Upper lobe of right lung (tissue), 1 donor: ENCODE data around the gene ARMC2. TPM values are rescaled to one million over a fixed set of nuclear protein-coding genes. Genes with fewer than 3 reads are reported as not detected.

Experiments used
- ATAC-seq: fragments of 200-7000 bp; cut with Tn5 transposase; one replicate; pipeline ENCODE4 v1.9.1; 2020; ENCODE audit warnings: mild to moderate bottlenecking, moderate library complexity
- DNase-seq: peaks from one replicate; pipeline ENCODE4 v3.0.0-alpha.2; 2020
- H3K27ac ChIP-seq: fragments of 200-600 bp; one replicate; pipeline ENCODE4 v1.8.0; 2022
- H3K27me3 ChIP-seq: fragments of 200-600 bp; one replicate; pipeline ENCODE4 v1.8.0; 2022; ENCODE audit warnings: mild to moderate bottlenecking
- H3K36me3 ChIP-seq: fragments of 200-600 bp; one replicate; pipeline ENCODE4 v1.8.0; 2022
- H3K4me1 ChIP-seq: fragments of 200-600 bp; one replicate; pipeline ENCODE4 v1.8.0; 2022
- H3K4me3 ChIP-seq: fragments of 200-600 bp; one replicate; pipeline ENCODE4 v1.8.0; 2022; ENCODE audit warnings: mild to moderate bottlenecking
- H3K9me3 ChIP-seq: fragments of 200-600 bp; one replicate; pipeline ENCODE4 v1.8.0; 2022
- intact Hi-C: fragments of 100-400 bp; cut with DNase I; formaldehyde crosslinking; loops from one replicate; pipeline ENCODE4 v1.11.0; 2022
- total RNA-seq: library from RNA; stranded (reverse); fragmentation: NEBNext Ultra II Directional; extraction: Animal tissue kit (Norgen Biotek cat#: 25700); gene quantifications from one replicate; pipeline ENCODE4 v1.2.1, GENCODE V29; 2021
- TF ChIP-seq, protein P1 (sequence below): fragments of 200-600 bp; IDR thresholded peaks from one replicate; pipeline ENCODE4 v1.8.0; 2022; ENCODE audit warnings: antibody characterized with exemption
- donor health status: DM: no; HTN: yes; CAD: no; lungs with severe emphysema.

Gene ARMC2
- total RNA-seq, 1 donor from 2014 or later, result 5.8 TPM

DNA sequence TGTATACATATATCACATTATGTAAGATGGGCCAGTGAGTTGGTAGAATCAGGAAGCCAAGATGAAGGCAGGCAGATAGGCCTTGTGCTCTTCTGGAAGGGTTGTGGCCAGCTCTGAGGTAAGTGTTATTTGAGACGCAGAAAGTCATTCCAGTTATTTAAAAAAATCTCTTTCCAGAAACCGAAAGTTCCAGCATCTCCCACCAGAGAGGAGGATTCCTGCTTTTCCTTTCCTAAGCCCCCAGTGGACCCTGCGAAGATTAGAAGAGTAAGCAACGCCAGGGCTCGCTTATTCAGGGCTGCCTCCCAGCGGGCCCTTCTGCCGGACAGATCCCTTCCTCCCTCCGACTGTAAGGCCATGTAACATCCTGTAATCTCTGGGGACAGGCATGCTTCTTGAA is 20.4 kb downstream of the ARMC2 start:
- intact Hi-C loops, result no loop called here
- Histone ChIP-seq H3K27me3 (no peaks in the 10 kb centered on the region), H3K9me3 (no peaks in the 10 kb centered on the region), H3K27ac (no peak overlapping the region), H3K4me3 (no peak overlapping the region), H3K36me3 (no peaks in the 10 kb centered on the region), H3K4me1 (peaks cover 20% of the 10 kb centered on the region)
- DNase-seq (no peak), ATAC-seq (no peak)
- TF ChIP-seq, protein P1, sequence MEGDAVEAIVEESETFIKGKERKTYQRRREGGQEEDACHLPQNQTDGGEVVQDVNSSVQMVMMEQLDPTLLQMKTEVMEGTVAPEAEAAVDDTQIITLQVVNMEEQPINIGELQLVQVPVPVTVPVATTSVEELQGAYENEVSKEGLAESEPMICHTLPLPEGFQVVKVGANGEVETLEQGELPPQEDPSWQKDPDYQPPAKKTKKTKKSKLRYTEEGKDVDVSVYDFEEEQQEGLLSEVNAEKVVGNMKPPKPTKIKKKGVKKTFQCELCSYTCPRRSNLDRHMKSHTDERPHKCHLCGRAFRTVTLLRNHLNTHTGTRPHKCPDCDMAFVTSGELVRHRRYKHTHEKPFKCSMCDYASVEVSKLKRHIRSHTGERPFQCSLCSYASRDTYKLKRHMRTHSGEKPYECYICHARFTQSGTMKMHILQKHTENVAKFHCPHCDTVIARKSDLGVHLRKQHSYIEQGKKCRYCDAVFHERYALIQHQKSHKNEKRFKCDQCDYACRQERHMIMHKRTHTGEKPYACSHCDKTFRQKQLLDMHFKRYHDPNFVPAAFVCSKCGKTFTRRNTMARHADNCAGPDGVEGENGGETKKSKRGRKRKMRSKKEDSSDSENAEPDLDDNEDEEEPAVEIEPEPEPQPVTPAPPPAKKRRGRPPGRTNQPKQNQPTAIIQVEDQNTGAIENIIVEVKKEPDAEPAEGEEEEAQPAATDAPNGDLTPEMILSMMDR, result no peak

DNA sequence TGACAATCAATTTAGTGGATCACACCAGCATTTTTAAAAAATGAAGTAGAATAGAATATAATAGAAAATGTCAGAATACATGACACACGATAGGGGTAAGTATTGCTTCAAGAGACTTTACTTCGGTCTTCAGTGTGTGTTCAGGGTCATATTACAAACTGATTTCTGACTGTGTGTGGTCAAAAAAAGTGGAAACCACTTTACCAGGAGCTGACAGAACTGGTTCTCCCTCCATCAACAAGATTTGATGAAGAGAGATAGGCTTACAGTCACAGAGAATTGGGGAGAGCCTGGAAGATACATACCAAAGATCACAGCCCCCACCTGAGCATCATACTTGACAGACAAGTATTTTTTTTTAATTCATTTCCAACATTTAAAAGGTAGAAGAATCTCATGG is 21.7 kb downstream of the ARMC2 start:
- intact Hi-C loops, result no loop called here
- no peak for ATAC-seq
- no peak for DNase-seq
- no peaks in the 10 kb centered on the region for H3K27me3 ChIP-seq
- no peaks in the 10 kb centered on the region for H3K36me3 ChIP-seq
- no peak overlapping the region for H3K4me3 ChIP-seq
- H3K9me3 ChIP-seq, result no peaks in the 10 kb centered on the region
- H3K4me1 ChIP-seq, result peaks cover 31% of the 10 kb centered on the region
- TF ChIP-seq, protein P1, result no peak
- H3K27ac ChIP-seq, result no peak overlapping the region

DNA sequence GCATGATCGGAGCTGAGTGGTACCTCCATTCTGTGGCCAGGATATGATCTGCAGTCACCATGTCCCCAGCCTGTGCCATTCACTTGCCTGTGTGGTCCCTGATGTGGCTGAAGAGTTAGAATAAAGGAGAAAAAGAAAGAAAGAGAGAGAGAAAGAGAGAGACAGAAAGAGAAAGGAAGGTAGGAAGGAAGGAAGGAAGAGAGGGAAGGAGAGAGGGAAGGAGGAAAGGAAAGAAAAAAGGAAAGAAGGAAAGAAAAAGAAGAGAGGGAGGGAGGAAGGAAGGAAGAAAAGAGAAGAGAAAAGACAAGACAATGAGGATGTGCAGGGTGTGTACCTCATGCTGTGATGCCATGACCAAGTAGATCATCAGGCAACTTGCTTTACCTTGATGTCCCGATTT is 22.1 kb downstream of the ARMC2 start:
- TF ChIP-seq, protein P1, result no peak
- no peak overlapping the region for H3K4me3 ChIP-seq
- no peak for ATAC-seq
- intact Hi-C loops, result no loop called here
- no peak overlapping the region for H3K27ac ChIP-seq
- H3K36me3 ChIP-seq, result no peaks in the 10 kb centered on the region
- H3K4me1 ChIP-seq, result peaks cover 36% of the 10 kb centered on the region
- DNase-seq, result no peak
- no peaks in the 10 kb centered on the region for H3K27me3 ChIP-seq
- no peaks in the 10 kb centered on the region for H3K9me3 ChIP-seq

DNA sequence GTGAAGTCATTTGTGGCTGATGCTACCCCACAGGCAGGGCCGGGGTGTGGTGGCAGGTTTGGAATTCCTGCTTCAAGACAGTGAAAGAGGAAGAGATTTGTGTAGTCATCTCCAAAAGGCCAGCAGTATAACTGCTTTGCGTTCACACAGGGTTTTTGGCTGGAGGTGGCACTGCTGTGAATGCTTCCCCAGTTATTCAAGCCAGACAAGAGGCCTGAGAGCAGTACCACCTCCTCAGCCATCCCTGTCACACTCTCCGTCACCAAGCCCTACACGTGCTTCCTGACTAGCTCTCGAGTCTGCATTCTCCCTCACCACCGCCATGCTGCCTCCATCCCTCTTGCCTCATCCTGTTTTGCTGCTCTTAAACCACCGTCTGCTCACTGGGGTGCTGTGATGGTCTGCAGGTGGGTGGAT is 23.9 kb downstream of the ARMC2 start:
- H3K9me3 ChIP-seq, result no peaks in the 10 kb centered on the region
- no peaks in the 10 kb centered on the region for H3K27me3 ChIP-seq
- intact Hi-C loops, result no loop called here
- peak overlapping the region; percentile 75 for H3K27ac ChIP-seq
- H3K4me1 ChIP-seq, result peaks cover 46% of the 10 kb centered on the region
- DNase-seq (no peak), ATAC-seq (peak; percentile 69)
- H3K4me3 ChIP-seq, result no peak overlapping the region
- H3K36me3 ChIP-seq, result no peaks in the 10 kb centered on the region
- TF ChIP-seq, protein P1, result no peak

DNA sequence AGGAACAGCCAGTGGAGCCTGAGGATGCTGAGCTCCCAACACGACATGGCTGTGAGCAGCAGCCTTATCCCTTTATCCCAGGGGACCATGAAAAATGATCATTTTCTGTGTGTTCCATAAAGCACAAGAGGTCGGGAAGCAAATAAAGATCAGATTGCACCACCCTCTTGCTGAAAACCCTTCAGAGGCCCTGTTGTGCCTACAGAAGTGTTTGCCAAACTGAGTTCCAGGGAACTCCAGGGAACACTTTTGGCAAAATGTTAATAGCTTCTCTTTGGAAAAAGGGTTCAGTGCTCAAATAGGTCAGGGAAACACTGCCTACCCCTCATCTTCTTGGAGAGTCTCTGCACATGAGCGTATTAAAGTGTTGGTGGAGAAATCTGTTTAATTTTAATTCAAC is 24.4 kb downstream of the ARMC2 start:
- Histone ChIP-seq H3K36me3 (no peaks in the 10 kb centered on the region), H3K27me3 (no peaks in the 10 kb centered on the region), H3K27ac (peak overlapping the region; percentile 75), H3K9me3 (no peaks in the 10 kb centered on the region), H3K4me1 (peaks cover 49% of the 10 kb centered on the region), H3K4me3 (no peak overlapping the region)
- DNase-seq, result no peak
- TF ChIP-seq, protein P1, result no peak
- intact Hi-C loops, result no loop called here
- peak; percentile 60 for ATAC-seq

DNA sequence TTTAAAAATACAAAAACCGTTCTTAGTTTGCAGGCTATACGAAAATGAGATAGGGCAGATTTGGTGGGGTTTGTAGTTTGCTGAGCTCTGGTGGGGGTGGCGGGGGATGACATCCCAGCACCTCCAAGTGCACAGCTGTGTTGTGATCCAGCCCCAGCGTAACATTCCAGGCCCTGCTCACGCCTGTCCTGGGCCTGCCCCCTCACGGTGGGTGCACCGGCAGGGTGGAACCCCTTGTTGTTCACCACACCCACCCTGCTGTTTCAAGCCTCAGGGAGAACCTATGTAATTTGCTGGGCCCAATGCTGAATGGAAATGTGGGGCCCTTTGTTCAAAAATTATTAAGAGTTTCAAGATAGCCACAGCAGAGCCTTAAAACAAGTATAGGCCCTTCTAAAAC is 25.0 kb downstream of the ARMC2 start:
- intact Hi-C loops, result no loop called here
- peaks cover 55% of the 10 kb centered on the region for H3K4me1 ChIP-seq
- TF ChIP-seq, protein P1, result no peak

More for the DNA sequence above, 25.0 kb downstream of the ARMC2 start:
- DNase-seq, result no peak
- Histone ChIP-seq H3K36me3 (no peaks in the 10 kb centered on the region), H3K27me3 (no peaks in the 10 kb centered on the region), H3K9me3 (no peaks in the 10 kb centered on the region), H3K4me3 (no peak overlapping the region), H3K27ac (peak overlapping the region; percentile 75)
- ATAC-seq, result no peak
